Activated B cell treated with CpG ODN at 0.5 μM for 24 hours (primary cell): ENCODE measurements around the gene ACOX2. TPM values are rescaled to one million over a fixed set of nuclear protein-coding genes. Genes with fewer than 3 reads are reported as not detected.

Source experiments
- ATAC-seq: fragments of 200-7000 bp; cut with Tn5 transposase; one replicate; pipeline ENCODE4 v1.10.0; 2021; ENCODE audit warnings: low read depth, mild to moderate bottlenecking, moderate library complexity
- CTCF ChIA-PET: fragments of 350-600 bp; sonication (Branson Sonifier 250); formaldehyde crosslinking; loops from one replicate; lab custom pipeline; 2021; ENCODE audit warnings: antibody characterized with exemption; lab: Charles Lee
- POLR2A ChIA-PET: fragments of 350-600 bp; sonication (Branson Sonifier 250); formaldehyde crosslinking; loops from one replicate; lab custom pipeline; 2021; ENCODE audit warnings: antibody characterized with exemption; lab: Charles Lee
- DNase-seq: peaks from one replicate; pipeline ENCODE4 v3.0.0; 2022
- H3K27ac Mint-ChIP-seq: one replicate; pipeline ENCODE4 v1.8.0; 2020; ENCODE audit warnings: mixed read lengths
- H3K27me3 Mint-ChIP-seq: one replicate; pipeline ENCODE4 v1.8.0; 2021; ENCODE audit warnings: mixed read lengths
- H3K36me3 Mint-ChIP-seq: one replicate; pipeline ENCODE4 v1.8.0; 2021; ENCODE audit warnings: low read depth, mixed read lengths
- H3K4me1 Mint-ChIP-seq: one replicate; pipeline ENCODE4 v1.8.0; 2021; ENCODE audit warnings: mixed read lengths
- H3K4me3 Mint-ChIP-seq: one replicate; pipeline ENCODE4 v1.8.0; 2020; ENCODE audit warnings: mild to moderate bottlenecking, mixed read lengths
- H3K9me3 Mint-ChIP-seq: one replicate; pipeline ENCODE4 v1.8.0; 2020; ENCODE audit warnings: mixed read lengths
- CTCF ChIP-seq: fragments of 200-600 bp; IDR thresholded peaks from one replicate; pipeline ENCODE4 v1.8.0; 2022; ENCODE audit warnings: antibody characterized with exemption, mild to moderate bottlenecking
- intact Hi-C: fragments of 100-400 bp; cut with micrococcal nuclease; formaldehyde crosslinking; loops from one replicate; pipeline ENCODE4 v1.15.1; 2024
- total RNA-seq: library from RNA; stranded (reverse); gene quantifications from 2 replicates; pipeline ENCODE4 v1.2.3, GENCODE V29; 2022

Gene ACOX2
- total RNA-seq, 1 donor from 2014 or later, result not detected

GRCh38 chr3:58478781-58479180 lies 58.2 kb downstream of the ACOX2 start:
- no peak overlapping the region for H3K4me3 Mint-ChIP-seq
- no peak for TF ChIP-seq CTCF
- H3K27me3 Mint-ChIP-seq, result no peaks in the 10 kb centered on the region
- ChIA-PET POLR2A (no interaction called here), CTCF (no interaction called here)
- no peaks in the 10 kb centered on the region for H3K36me3 Mint-ChIP-seq
- peaks cover 37% of the 10 kb centered on the region for H3K4me1 Mint-ChIP-seq
- ATAC-seq (no peak), DNase-seq (no peak)
- intact Hi-C loops, result no loop called here
- H3K27ac Mint-ChIP-seq, result no peak overlapping the region
- H3K9me3 Mint-ChIP-seq, result no peaks in the 10 kb centered on the region

- Mint-ChIP-seq H3K4me3 (peak overlapping the region; percentile 44), H3K9me3 (no peaks in the 10 kb centered on the region), H3K27me3 (no peaks in the 10 kb centered on the region), H3K27ac (peak overlapping the region; percentile 56), H3K4me1 (peaks cover 23% of the 10 kb centered on the region), H3K36me3 (no peaks in the 10 kb centered on the region)
- intact Hi-C loops, result loop anchor here (1.0 to 2.0 kb wide), 2 partner anchors 12 to 16 kb away; no protein-coding TSS in a partner anchor
- DNase-seq (no peak), ATAC-seq (peak; percentile 64)
- ChIA-PET POLR2A (interaction anchor here (0.5 to 0.7 kb wide), 2 partner anchors 13 to 45 kb away, joined by 3 read pairs; no protein-coding TSS in a partner anchor), CTCF (interaction anchor here (1.4 to 1.8 kb wide), 3 partner anchors 11 to 169 kb away, joined by 4 to 6 read pairs (median 5); partner anchors contain the start of genes HTD2, KCTD6 and RPP14)
- TF ChIP-seq CTCF, result no peak
Measured at GRCh38 chr3:58474967-58475578, 61.9 kb downstream of the ACOX2 start.

GRCh38 chr3:58474348-58474911 lies 62.6 kb downstream of the ACOX2 start:
- Mint-ChIP-seq H3K9me3 (no peaks in the 10 kb centered on the region), H3K4me3 (peak overlapping the region; percentile 44), H3K4me1 (peaks cover 23% of the 10 kb centered on the region), H3K36me3 (no peaks in the 10 kb centered on the region), H3K27me3 (no peaks in the 10 kb centered on the region), H3K27ac (peak overlapping the region; percentile 76)
- DNase-seq, result no peak
- no peak for TF ChIP-seq CTCF
- CTCF ChIA-PET, result interaction anchor here (1.4 kb wide), 1 partner anchor 168 kb away, joined by 4 read pairs; the partner anchor contains the start of genes HTD2 and RPP14
- peak; percentile 65 for ATAC-seq
- POLR2A ChIA-PET, result interaction anchor here (0.5 to 1.3 kb wide), 3 partner anchors 13 to 45 kb away, joined by 3 to 4 read pairs (median 3); no protein-coding TSS in a partner anchor
- intact Hi-C loops, result loop anchor here (1.0 to 2.0 kb wide), 2 partner anchors 11 to 16 kb away; no protein-coding TSS in a partner anchor

- no peaks in the 10 kb centered on the region for H3K9me3 Mint-ChIP-seq
- CTCF ChIA-PET, result interaction anchor here (1.0 to 1.1 kb wide), 2 partner anchors 10 to 19 kb away, joined by 3 to 4 read pairs; partner anchors contain the start of gene KCTD6
- ATAC-seq (no peak), DNase-seq (no peak)
- intact Hi-C loops, result no loop called here
- no peaks in the 10 kb centered on the region for H3K27me3 Mint-ChIP-seq
- no peak overlapping the region for H3K4me3 Mint-ChIP-seq
- peaks cover 23% of the 10 kb centered on the region for H3K4me1 Mint-ChIP-seq
- H3K27ac Mint-ChIP-seq, result peak overlapping the region; percentile 46
- TF ChIP-seq CTCF, result no peak
- no peaks in the 10 kb centered on the region for H3K36me3 Mint-ChIP-seq
- POLR2A ChIA-PET, result interaction anchor here (1.3 kb wide), 1 partner anchor 18 kb away, joined by 4 read pairs; no protein-coding TSS in a partner anchor
Measured at GRCh38 chr3:58473275-58473674, 63.7 kb downstream of the ACOX2 start.
